ENCODE data around the gene MOGAT3.

Gene MOGAT3

GRCh38 chr7:101172005-101172853 lies 28.6 kb downstream of the MOGAT3 start:
- DNase-seq = peak; percentile 85

- DNase-seq = no peak
These were observed 29.4 kb downstream of the MOGAT3 start for GRCh38 chr7:101171442-101171837.

GRCh38 chr7:101170617-101171441 lies 30.0 kb downstream of the MOGAT3 start:
- DNase-seq = no peak

GRCh38 chr7:101169838-101170551 lies 30.8 kb downstream of the MOGAT3 start:
- DNase-seq = peak; percentile 50

- DNase-seq = no peak
These were observed 31.6 kb downstream of the MOGAT3 start for GRCh38 chr7:101169110-101169837.

- no peak for DNase-seq
These were observed 32.3 kb downstream of the MOGAT3 start for GRCh38 chr7:101168412-101169049.

- DNase-seq = no peak
These were observed 33.0 kb downstream of the MOGAT3 start for GRCh38 chr7:101167645-101168411.

GRCh38 chr7:101166909-101167644 lies 33.8 kb downstream of the MOGAT3 start:
- DNase-seq = peak; percentile 89

- no peak for DNase-seq
These were observed 34.3 kb downstream of the MOGAT3 start for GRCh38 chr7:101166648-101166908.

GRCh38 chr7:101165958-101166647 lies 34.7 kb downstream of the MOGAT3 start:
- peak; percentile 33 for DNase-seq

GRCh38 chr7:101165075-101165957 lies 35.5 kb downstream of the MOGAT3 start, which contains the start of gene VGF:
Gene VGF (minus strand): TSS chr7:101165569. CDS start chr7:101164843, 726 bp downstream.
- peak; percentile 92 for DNase-seq

GRCh38 chr7:101164071-101164840 lies 36.6 kb downstream of the MOGAT3 start:
- DNase-seq = peak; percentile 14

GRCh38 chr7:101163279-101164070 lies 37.4 kb downstream of the MOGAT3 start:
- peak; percentile 60 for DNase-seq

- peak; percentile 66 for DNase-seq
These were observed 38.1 kb downstream of the MOGAT3 start for GRCh38 chr7:101162551-101163278.

- no peak for DNase-seq
These were observed 39.0 kb downstream of the MOGAT3 start for GRCh38 chr7:101161692-101162471.

GRCh38 chr7:101160910-101161309 lies 39.9 kb downstream of the MOGAT3 start:
- DNase-seq = no peak

All from NCI-H2171 treated with DMSO at 0.1 percent for 48 hours (cell line).